Activated T-cell treated with anti-CD3 and anti-CD28 coated beads, Interleukin-2, amount 50 U/mL, for 4 hours (primary cell): ENCODE measurements around the gene GYG2. TPM values are rescaled to one million over a fixed set of nuclear protein-coding genes. Genes with fewer than 3 reads are reported as not detected.
A peak's percentile ranks its signal among the peaks of the same experiment; 100 is the strongest.
"Not testable (repeated sequence)": the region's sequence is repeated elsewhere in the genome, so short reads cannot be mapped to it uniquely, and the experiment has no call there.

Source experiments
- ATAC-seq, 2 donors: fragments of 200-7000 bp; cut with Tn5 transposase; one replicate each; pipeline ENCODE4 v1.10.0; 2021
- DNase-seq: peaks from one replicate; pipeline ENCODE4 v3.0.0-alpha.2; 2020
- H3K27me3 Mint-ChIP-seq: one replicate; pipeline ENCODE4 v1.8.0; 2021; ENCODE audit warnings: low read depth, mixed read lengths
- H3K36me3 Mint-ChIP-seq: one replicate; pipeline ENCODE4 v1.8.0; 2022; ENCODE audit warnings: mixed read lengths; ENCODE audit not compliant: insufficient read depth
- H3K4me1 Mint-ChIP-seq: one replicate; pipeline ENCODE4 v1.8.0; 2021; ENCODE audit warnings: low read depth, mixed read lengths
- H3K4me3 Mint-ChIP-seq: one replicate; pipeline ENCODE4 v1.8.0; 2021; ENCODE audit warnings: mild to moderate bottlenecking, moderate library complexity, mixed read lengths
- H3K9me3 Mint-ChIP-seq: one replicate; pipeline ENCODE4 v1.8.0; 2021; ENCODE audit warnings: mixed read lengths
- total RNA-seq, 3 donors: library from RNA; stranded (reverse); gene quantifications; one replicate each; pipeline ENCODE4 v1.2.1, GENCODE V29; 2021

The GYG2 gene
- total RNA-seq, 3 donors from 2014 or later, result not detected

GRCh38 chrX:2801223-2801622 is 27.5 kb upstream of the GYG2 start:
- no peaks in the 10 kb centered on the region for H3K4me1 Mint-ChIP-seq
- H3K27me3 Mint-ChIP-seq, result no peaks in the 10 kb centered on the region
- no peaks in the 10 kb centered on the region for H3K9me3 Mint-ChIP-seq
- no peaks in the 10 kb centered on the region for H3K36me3 Mint-ChIP-seq
- H3K4me3 Mint-ChIP-seq, result no peak overlapping the region
- DNase-seq (no peak), ATAC-seq (no peak)

GRCh38 chrX:2802376-2803090 is 26.2 kb upstream of the GYG2 start:
- H3K9me3 Mint-ChIP-seq, H3K27me3 Mint-ChIP-seq, DNase-seq, H3K4me3 Mint-ChIP-seq, H3K36me3 Mint-ChIP-seq, H3K4me1 Mint-ChIP-seq, ATAC-seq: not testable (repeated sequence)

- H3K36me3 Mint-ChIP-seq, H3K4me3 Mint-ChIP-seq, H3K27me3 Mint-ChIP-seq, H3K9me3 Mint-ChIP-seq, ATAC-seq, H3K4me1 Mint-ChIP-seq, DNase-seq: not testable (repeated sequence)
Observed at GRCh38 chrX:2803486-2803885, 25.2 kb upstream of the GYG2 start.

GRCh38 chrX:2804106-2804843 is 24.5 kb upstream of the GYG2 start:
- H3K36me3 Mint-ChIP-seq, H3K4me3 Mint-ChIP-seq, DNase-seq, H3K9me3 Mint-ChIP-seq, ATAC-seq, H3K4me1 Mint-ChIP-seq, H3K27me3 Mint-ChIP-seq: not testable (repeated sequence)

- H3K9me3 Mint-ChIP-seq, H3K4me3 Mint-ChIP-seq, ATAC-seq, H3K36me3 Mint-ChIP-seq, H3K4me1 Mint-ChIP-seq, DNase-seq, H3K27me3 Mint-ChIP-seq: not testable (repeated sequence)
Observed at GRCh38 chrX:2804858-2805257, 23.9 kb upstream of the GYG2 start.

GRCh38 chrX:2811271-2811670 is 17.5 kb upstream of the GYG2 start:
- DNase-seq (no peak), ATAC-seq (no peak)
- H3K27me3 Mint-ChIP-seq, result peaks cover 8% of the 10 kb centered on the region
- H3K4me3 Mint-ChIP-seq, result no peak overlapping the region
- no peaks in the 10 kb centered on the region for H3K4me1 Mint-ChIP-seq
- H3K36me3 Mint-ChIP-seq, result no peaks in the 10 kb centered on the region
- no peaks in the 10 kb centered on the region for H3K9me3 Mint-ChIP-seq

GRCh38 chrX:2812161-2812907 is 16.4 kb upstream of the GYG2 start:
- H3K4me1 Mint-ChIP-seq, H3K36me3 Mint-ChIP-seq, H3K9me3 Mint-ChIP-seq, H3K27me3 Mint-ChIP-seq: not testable (repeated sequence)
- peak; percentile 48 to 66 for ATAC-seq
- DNase-seq, result peak; percentile 55
- H3K4me3 Mint-ChIP-seq, result peak overlapping the region; percentile 47

- Mint-ChIP-seq H3K4me3 (no peak overlapping the region), H3K4me1 (peaks cover 2% of the 10 kb centered on the region), H3K36me3 (no peaks in the 10 kb centered on the region), H3K27me3 (peaks cover 6% of the 10 kb centered on the region), H3K9me3 (no peaks in the 10 kb centered on the region)
- ATAC-seq, result no peak
- no peak for DNase-seq
Observed at GRCh38 chrX:2817036-2817435, 11.7 kb upstream of the GYG2 start.

GRCh38 chrX:2819345-2820135 is 9.2 kb upstream of the GYG2 start:
- no peak overlapping the region for H3K4me3 Mint-ChIP-seq
- no peak for ATAC-seq
- no peaks in the 10 kb centered on the region for H3K9me3 Mint-ChIP-seq
- no peaks in the 10 kb centered on the region for H3K36me3 Mint-ChIP-seq
- H3K27me3 Mint-ChIP-seq, result peaks cover 5% of the 10 kb centered on the region
- peaks cover 2% of the 10 kb centered on the region for H3K4me1 Mint-ChIP-seq
- no peak for DNase-seq

- H3K36me3 Mint-ChIP-seq, result no peaks in the 10 kb centered on the region
- no peak for DNase-seq
Observed at GRCh38 chrX:2820136-2820771, 8.5 kb upstream of the GYG2 start.

GRCh38 chrX:2823795-2824386 is 4.8 kb upstream of the GYG2 start:
- no peak overlapping the region for H3K4me3 Mint-ChIP-seq
- ATAC-seq (no peak), DNase-seq (no peak)
- peaks cover 2% of the 10 kb centered on the region for H3K4me1 Mint-ChIP-seq
- H3K27me3 Mint-ChIP-seq, result peaks cover 2% of the 10 kb centered on the region
- H3K36me3 Mint-ChIP-seq, result no peaks in the 10 kb centered on the region
- H3K9me3 Mint-ChIP-seq, result no peaks in the 10 kb centered on the region

More at GRCh38 chrX:2820136-2820771, 8.5 kb upstream of the GYG2 start:
- no peak overlapping the region for H3K4me3 Mint-ChIP-seq
- ATAC-seq, result no peak
- peaks cover 2% of the 10 kb centered on the region for H3K4me1 Mint-ChIP-seq
- H3K9me3 Mint-ChIP-seq, result no peaks in the 10 kb centered on the region
- H3K27me3 Mint-ChIP-seq, result peaks cover 2% of the 10 kb centered on the region

GRCh38 chrX:2824886-2825285 is 3.8 kb upstream of the GYG2 start:
- ATAC-seq (no peak), DNase-seq (no peak)
- H3K36me3 Mint-ChIP-seq, result no peaks in the 10 kb centered on the region
- no peaks in the 10 kb centered on the region for H3K9me3 Mint-ChIP-seq
- no peak overlapping the region for H3K4me3 Mint-ChIP-seq
- peaks cover 2% of the 10 kb centered on the region for H3K4me1 Mint-ChIP-seq
- peaks cover 2% of the 10 kb centered on the region for H3K27me3 Mint-ChIP-seq

GRCh38 chrX:2828959-2829411 is 255 bp downstream of the GYG2 start:
- Mint-ChIP-seq H3K4me1 (no peaks in the 10 kb centered on the region), H3K36me3 (no peaks in the 10 kb centered on the region), H3K27me3 (peaks cover 22% of the 10 kb centered on the region), H3K9me3 (no peaks in the 10 kb centered on the region), H3K4me3 (no peak overlapping the region)
- DNase-seq (no peak), ATAC-seq (peak; percentile 14 to 25)
